Dermis blood vessel endothelial cell (primary cell): ENCODE results near the gene SCARF2. TPM values are rescaled to one million over a fixed set of nuclear protein-coding genes. Genes with fewer than 3 reads are reported as not detected.
"Not testable (repeated sequence)": the region's sequence is repeated elsewhere in the genome, so short reads cannot be mapped to it uniquely, and the experiment has no call there.

Experiments used
- DNase-seq: peaks from one replicate; pipeline ENCODE4 v3.0.0; 2010
- total RNA-seq: library from RNA; depleted of rRNA; stranded (reverse); fragments of >200 nt; gene quantifications from 2 replicates; pipeline ENCODE4 v1.2.3, GENCODE V29; 2014

The SCARF2 gene
- total RNA-seq, 1 donor from 2014 or later = 9.7 TPM

DNA sequence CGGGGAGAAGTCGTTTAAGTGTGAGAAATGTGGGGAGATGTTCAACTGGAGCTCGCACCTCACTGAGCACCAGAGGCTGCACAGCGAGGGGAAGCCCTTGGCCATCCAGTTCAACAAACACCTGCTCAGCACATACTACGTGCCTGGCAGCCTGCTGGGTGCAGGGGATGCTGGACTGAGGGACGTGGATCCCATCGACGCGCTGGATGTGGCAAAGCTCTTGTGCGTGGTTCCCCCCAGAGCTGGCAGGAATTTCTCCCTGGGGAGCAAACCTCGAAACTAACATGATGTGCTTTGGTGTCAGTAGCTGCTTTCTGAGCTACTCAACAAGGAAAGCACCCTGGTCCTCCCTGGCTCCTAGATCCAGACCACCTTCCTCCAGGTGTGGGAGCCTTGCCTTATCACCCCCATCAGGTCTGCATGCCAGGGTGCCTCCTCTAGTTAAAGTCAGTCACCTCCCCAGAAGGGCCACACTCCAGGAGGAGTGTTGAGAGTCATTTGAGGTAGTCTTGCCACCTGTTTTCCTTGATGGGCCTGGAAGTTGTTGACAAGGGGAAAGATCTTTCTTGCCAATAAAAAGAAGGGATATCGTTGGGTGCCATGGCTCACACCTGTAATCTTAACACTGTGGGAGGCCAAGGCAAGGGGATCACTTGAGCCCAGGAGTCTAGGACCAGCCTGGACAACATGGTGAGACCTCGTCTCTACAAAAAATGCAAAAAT lies 30.8 kb downstream of the SCARF2 start:
- DNase-seq = no peak

DNA sequence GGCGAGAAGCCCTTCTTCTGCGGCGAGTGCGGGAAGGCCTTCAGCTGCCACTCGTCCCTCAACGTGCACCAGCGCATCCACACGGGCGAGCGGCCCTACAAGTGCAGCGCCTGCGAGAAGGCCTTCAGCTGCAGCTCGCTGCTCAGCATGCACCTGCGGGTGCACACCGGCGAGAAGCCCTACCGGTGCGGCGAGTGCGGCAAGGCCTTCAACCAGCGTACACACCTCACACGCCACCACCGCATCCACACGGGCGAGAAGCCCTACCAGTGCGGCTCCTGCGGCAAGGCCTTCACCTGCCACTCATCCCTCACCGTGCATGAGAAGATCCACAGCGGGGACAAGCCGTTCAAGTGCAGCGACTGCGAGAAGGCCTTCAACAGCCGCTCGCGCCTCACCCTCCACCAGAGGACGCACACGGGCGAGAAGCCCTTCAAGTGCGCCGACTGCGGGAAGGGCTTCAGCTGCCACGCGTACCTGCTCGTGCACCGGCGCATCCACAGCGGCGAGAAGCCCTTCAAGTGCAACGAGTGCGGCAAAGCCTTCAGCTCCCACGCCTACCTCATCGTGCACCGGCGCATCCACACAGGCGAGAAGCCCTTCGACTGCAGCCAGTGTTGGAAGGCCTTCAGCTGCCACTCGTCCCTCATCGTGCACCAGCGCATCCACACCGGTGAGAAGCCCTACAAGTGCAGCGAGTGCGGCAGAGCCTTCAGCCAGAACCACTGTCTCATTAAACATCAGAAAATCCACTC lies 31.5 kb downstream of the SCARF2 start:
- no peak for DNase-seq

DNA sequence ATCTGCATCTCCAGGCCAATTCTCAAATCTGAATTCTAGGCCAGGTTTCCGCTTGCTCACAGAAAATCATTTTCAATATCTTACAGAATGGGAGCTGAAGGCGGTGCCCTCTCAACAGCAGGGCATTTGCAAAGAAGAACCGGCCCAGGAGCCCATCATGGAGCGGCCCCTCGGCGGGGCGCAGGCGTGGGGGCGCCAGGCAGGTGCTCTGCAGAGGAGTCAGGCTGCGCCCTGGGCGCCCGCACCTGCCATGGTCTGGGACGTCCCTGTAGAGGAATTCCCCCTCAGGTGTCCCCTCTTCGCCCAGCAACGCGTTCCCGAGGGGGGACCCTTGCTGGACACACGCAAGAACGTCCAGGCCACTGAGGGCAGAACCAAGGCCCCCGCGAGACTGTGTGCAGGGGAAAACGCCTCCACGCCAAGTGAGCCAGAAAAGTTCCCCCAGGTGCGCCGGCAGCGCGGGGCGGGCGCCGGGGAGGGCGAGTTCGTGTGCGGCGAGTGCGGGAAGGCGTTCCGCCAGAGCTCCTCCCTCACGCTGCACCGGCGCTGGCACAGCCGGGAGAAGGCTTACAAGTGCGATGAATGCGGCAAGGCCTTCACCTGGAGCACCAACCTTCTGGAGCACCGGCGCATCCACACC lies 32.2 kb downstream of the SCARF2 start:
- no peak for DNase-seq

DNA sequence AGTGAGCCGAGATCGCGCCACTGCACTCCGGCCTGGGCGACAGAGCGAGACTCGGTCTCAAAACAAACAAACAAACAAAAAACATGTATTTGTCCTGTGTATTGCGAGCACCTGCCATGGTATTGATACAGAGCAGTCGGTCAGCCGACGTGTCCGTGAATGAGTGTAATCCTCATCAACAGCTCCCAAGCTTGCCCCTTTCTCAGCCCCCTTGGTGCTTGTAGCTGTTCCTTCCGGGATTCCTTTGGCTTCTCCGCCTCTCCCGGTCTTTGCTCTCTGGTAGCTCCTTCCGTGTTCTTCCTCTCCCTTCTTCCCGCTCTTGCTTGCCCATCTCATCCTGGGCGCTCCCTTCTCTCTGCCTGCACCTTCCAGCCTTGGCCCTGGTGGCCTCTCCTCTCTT lies 32.7 kb downstream of the SCARF2 start:
- no peak for DNase-seq

DNA sequence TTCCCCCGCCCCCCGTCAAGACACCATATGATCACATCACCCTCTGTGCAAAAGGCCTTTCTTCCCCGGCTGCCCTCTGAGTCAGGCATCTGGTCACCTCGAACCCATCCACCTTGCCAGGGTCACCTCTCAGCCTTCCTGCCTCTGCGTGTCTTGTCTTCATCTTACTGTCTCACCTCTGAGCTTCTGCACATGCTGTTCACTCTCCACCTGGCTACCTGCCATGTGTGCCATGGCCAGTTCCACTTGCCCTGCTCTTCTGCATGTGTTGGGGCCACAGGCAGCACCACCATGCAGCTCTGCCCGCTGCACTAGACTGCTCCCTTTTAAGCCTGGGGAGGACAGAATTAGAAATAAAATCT lies 33.9 kb downstream of the SCARF2 start:
- no peak for DNase-seq

DNA sequence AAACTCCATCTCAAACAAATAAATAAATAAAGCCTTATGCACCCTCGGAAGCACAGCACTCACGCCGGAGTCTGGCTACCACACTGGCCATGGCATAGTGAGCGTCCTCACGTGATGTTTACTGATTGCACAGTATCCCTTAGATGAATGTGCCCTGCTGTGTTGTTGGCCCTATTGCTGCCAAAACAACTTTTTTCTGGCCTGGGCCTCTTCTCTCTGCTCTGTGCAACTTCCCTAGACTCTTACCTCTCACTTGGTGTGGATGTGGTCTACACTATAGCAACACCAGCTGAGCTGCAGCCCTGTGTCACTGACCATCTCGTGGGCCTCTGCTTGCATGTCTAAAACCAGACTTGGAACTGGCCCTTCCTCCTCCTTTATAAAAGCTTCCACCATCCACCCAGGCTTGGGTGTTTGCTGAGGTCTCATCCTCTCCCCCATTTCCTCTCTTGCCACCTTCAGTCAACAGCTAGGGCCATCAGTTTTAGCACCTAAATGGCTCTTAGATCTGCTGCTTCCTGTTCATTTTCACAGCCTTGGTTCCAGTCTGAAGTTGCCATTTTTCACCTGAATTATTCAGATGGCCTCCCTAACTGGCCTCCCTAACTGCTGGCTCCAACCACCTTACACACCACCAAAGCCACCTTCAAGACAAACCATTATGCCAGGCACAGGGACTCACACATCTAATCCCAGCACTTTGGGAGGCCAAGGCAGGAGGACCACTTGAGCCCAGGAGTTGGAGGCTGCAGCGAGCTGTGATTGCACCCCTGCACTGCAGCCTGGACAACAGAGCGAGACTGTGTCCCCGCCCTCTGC lies 34.5 kb downstream of the SCARF2 start:
- DNase-seq = no peak

DNA sequence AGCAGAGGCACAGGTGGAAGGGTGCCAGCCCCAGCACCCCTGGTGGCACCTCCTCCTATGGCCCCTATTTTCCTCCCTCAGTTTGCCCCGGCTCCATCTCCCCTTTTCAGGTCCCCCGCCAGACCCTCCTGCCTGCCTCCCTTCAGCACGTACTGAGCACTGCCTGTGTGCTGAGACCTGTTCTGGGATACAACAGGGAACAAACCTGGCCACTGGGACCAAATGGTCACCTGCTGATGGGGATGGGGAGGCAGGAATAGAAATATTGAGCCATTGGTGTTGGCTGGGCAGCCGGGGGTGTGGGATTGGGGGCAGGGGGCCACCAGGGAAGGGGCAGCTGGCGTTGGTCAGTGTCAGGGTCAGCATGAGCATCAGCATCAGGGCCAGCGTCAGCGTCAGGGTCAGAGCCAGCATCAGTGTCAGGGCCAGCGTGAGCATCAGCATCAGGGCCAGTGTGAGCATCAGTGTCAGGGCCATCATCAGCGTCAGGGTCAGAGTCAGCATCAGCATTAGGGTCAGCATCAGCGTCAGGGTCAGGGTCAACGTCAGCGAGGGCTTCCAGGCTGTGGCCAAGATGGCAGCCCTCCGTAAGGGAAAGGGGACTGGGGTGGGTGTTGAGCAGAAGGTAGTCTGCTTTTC lies 36.1 kb downstream of the SCARF2 start:
- DNase-seq = no peak

DNA sequence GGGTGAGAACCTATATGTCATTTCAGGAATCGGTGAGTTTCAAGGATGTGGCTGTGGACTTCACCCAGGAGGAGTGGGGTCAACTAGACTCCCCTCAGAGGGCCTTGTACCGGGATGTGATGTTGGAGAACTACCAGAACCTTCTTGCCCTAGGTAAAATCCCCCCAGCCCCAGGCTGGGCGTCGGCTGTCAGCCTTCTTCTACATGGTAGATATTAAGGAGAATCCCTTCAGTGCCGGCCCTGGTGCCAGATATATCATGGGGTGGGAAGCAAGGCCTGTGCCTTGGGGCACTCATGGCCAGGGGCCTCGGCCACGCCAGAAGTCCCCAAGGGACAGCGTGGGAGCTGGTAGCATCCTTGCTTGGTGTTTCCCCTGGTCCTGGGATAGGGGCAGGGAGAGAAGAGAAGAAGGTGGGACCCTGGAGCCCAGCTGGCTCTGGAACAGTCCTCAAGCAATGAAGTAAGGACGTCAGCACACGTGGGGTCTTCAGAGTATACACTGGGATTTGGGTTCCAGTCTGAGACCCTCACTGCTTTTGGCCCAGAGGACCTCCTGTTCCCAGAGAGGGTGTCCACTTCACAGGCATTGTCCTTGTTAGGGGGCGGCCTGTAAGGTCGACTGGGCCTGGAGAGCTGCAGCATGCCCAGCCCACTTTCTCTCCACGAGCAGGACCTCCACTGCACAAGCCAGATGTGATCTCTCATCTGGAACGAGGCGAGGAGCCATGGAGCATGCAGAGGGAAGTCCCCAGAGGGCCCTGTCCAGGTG lies 36.8 kb downstream of the SCARF2 start:
- DNase-seq = no peak

DNA sequence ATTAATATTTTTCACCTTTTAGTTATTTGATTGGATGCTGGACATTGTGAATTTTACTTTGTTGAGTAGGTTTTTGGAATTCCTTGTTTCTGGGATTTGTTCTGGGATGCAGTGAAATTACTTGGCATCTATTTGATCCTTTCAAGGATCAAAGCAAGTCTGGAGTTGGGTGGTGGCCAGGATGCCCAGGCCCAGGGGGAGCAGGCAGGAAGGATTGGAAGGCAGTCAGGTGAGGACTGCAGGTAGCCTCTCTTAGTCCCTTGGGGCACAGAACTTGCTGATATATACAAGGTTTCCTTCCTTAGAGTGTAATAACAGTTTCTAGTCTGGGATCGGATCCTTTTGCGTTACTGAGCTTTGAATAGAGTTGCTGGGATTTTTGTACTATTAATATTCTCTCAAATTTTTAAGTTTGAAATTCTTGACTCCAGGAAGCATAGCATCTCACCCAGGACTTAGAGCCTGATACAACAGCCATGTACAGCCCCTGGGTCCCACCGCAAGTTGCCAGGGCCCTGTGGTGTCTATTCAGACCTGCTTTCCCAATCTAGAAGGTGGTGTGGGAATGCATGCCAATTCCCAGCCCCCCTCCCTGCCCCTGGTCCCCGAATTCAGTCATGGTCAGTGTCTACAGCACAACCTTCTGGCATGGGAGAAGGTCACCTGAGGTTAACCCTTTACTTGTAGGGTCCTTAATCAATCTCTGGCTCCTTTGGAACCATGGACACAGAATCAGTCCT lies 37.6 kb downstream of the SCARF2 start:
- no peak for DNase-seq

DNA sequence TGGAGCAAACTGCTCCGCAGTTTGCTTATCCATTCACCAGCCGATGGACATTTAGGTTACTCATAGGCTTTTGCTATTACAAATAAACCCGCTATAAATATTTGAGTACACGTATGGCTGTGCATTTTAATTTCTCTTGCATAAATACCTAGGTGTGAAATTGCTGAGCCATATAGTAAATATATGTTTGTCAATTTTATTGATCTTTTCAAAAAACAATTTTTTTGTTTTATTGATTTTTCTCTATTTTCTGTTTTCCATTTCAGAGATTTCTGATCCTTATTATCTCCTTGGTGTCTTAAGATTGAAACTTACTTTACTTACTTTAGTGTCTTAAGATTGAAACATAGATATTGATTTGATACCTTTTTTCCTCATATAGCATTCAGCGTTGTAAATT lies 39.2 kb downstream of the SCARF2 start:
- no peak for DNase-seq

DNA sequence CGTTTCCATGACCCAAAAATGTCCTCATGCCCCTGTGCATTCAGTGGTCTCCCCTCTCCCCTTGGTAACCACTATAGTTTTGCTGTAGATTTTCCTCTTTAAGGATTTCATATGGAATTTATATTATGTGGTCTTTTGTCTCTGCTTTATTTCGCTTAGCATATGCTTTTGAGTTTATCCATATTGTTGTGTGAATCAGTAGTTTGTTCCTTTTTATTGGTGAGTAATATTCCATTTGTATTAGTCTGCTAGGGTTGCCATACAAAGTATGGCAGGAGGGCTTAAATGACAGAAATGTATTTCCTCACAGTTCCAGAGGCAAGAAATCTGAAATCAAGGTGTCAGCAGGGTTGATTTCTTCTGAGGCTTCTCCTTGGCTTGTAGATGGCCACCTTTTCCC lies 40.1 kb downstream of the SCARF2 start:
- DNase-seq = no peak

DNA sequence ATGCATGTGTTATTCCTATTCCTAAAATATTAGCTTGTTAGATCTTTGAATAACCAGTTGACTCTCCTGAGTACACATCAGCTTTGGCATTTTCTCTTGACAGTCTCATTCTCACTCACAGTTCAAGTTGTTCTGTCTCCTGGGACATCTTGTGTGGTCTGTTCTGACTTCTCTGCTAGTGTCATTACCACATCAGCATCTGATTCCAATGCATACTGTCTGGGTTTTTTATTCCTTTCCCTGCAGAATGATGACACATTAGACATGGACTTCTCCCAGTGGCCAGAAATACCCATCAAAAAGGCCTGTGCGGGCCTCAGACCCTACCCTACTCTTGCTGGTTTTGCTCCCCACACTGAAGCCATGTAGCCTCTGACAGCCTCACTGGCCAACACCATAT lies 41.0 kb downstream of the SCARF2 start:
- no peak for DNase-seq

DNA sequence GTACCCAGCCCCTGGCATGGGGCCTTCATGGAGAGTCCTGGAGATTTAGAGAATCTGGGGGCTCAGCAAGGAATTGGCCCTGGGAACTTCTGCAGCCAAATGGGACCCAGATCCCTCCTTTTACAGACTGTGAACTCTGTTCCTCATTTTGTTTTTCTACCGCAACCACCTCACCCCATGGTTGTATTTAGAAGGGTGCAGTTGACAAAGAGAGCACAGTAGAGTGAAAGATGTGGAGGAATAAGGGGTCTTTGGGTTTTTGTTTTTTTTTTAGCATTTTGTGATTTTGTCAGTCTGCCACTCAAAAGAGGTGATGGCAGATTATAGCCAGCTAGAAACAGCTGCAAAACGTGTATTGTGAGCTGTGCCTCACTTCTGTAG lies 41.7 kb downstream of the SCARF2 start:
- DNase-seq = no peak

DNA sequence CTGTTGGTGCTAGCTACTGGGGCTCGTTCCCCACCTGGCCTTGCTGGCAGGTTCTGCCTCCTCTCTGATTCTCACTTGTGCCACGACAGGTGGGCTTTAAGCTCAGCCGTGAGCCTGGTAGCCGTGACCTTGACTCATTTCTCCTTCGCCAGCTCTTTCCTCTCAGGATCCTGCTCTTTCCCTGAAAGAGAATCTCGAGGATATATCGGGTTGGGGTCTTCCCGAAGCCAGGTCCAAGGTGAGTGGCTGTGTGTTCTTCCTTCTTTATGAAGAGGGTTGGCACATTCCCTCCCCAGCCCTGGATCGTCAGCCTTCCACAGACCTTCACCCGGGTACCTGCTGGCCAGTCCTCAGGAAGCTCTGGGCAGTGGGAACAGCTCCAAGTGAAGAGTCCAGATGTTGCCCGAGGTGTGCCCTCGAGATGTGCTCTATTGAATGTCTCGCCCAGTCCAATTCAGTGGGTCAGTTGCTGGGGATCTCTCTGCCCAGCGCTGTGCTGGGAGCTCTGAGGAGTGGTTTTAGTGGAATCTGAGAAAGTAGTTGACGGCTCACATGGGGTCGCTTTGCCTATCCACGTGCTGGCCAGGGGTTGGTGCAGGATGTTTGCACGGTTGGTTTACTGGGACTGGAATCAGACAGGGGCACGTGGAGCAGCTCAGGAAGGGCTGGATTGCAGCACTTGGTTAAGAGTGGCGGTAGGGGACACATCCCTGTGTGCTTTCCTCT lies 42.3 kb downstream of the SCARF2 start:
- DNase-seq = no peak

DNA sequence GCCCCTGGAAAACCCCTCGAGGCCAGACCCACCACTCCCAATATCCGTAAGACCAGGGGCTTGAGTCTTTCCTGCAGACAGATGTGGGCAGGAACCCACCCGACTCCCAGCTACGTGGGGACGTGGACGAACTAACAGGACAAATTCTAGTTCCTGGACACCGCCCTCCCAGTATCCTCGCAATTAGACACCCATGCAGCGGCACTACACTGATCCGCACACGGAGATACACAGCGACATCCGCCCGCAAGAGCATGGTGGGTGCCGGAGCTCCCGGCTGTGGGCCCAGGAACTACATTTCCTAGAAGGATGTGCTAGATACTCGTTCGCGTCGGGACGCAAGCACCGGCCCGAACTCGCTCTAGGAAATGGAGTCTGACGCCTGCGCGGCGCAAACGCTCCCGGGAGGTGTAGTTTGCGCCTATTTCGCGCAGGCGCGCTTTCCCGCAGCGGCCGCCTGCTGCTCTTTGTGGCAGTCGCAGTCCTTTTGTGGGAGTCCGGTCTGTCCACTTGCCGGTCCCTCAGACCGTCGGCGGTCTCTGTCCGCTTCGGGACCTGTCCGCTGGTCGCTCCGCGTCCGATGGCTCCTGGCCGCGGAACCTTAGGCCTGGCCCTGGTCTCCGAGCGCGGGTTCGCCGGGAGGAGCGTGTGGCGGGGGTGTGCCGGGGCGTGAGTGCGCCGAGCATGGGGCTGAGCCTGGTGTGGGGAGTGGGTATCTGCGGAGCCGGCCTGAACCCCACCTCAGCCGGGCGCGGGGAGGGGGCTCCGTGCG lies 43.7 kb downstream of the SCARF2 start, which contains the start of gene ZNF74:
Gene ZNF74 (plus strand): TSS at position 447 of the 772 bp plus-strand sequence. CDS start 478 bp downstream, outside the sequence.
- DNase-seq = peak; percentile 90

DNA sequence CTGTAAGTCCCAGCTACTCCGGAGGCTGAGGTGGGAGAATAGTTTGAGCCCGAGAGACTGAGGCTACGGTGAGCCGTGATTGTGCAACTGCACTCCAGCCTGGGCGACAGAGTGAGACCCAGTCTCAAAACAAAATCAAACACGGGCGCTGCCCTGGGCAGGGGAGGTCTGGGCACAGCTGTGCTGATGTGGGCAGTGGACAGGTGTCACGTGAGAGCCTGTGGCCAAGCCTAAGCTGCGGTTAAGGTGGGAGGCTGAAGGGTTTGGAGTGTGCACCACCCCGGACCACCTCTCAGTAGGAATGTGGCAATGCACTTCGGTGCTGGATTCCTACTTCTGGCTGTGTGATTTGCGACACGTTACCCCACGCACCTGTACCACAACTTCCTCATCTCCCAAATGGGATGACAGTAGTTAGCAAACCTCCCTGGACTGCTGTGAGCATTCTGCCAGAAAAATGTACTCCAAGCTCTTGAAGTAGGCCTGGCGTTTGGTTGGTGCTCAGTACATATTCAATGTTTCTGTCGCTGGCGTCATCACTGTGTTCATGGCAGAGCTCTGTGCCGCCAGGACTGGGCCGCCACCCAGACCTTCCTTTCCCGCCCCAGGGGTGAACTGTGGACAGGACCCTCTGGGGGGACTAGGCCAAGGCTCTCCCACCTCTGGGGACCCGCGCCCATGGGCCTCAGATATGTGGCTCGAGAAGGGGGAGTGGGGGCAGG lies 44.5 kb downstream of the SCARF2 start:
- no peak for DNase-seq

DNA sequence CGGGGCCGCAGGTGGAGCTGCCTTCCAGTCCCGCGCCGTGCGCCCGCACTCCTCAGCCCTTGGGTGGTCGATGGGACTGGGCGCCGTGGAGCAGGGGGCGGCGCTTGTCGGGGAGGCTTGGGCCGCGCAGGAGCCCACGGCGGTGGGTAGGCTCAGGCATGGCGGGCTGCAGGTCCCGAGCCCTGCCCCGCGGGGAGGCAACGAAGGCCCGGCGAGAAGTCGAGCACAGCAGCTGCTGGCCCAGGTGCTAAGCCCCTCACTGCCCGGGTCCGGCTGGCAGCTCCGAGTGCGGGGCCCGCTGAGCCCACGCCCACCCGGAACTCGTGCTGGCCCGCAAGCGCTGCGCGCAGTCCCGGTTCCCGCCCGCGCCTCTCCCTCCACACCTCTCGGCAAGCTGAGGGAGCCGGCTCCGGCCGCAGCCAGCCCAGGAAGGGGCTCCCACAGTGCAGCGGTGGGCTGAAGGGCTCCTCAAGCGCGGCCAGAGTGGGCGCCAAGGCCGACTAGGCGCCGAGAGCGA lies 45.2 kb downstream of the SCARF2 start:
- not testable (repeated sequence) for DNase-seq

DNA sequence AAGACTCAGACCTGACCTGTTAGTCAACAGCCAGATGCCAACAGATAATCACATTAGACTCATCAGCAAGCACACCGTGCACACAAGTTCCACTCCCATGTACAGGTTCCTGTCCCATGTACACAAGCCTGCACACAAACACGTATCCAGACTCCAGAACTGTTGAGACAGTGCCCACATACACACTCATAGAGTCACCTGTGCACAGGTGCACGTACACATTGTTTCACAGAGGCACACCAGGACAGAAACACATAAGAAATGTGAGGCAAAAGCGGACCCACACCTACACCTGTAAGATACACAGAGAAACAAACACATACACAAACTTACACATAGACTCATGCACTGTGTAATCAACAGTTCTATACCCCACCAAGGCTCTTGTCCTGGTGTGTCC lies 46.4 kb downstream of the SCARF2 start:
- DNase-seq = no peak
